ENCODE data around the gene RPS27.

DNA sequence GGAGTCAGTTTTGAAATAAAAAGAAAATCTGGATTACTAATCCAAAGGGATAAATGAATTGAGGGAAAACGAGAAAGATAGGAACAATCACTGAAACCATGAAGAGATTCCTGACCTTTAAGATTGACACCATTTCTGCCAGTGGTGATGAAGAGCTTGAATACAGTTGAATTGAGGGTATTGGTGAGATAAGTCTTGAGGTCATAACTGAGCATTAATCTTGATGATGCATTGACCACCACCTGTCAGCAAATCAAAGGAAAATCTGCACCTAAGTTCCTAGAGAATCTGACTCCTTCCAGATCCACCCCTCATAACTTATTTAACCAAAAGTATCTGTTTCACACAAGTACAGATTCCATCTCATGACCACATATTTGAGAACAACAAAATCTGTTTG is 21.6 kb downstream of the RPS27 start:
- TF ChIP-seq ZNF274 (IDR thresholded peaks at IDR 0.05; ENCODE audit: low read depth, low read length), result no peak
- TF ChIP-seq YY1 (IDR thresholded peaks at IDR 0.05; ENCODE audit: insufficient read depth, insufficient read length), result no peak
- no peak for TF ChIP-seq SUZ12 (IDR thresholded peaks at IDR 0.05; ENCODE audit: extremely low read depth, insufficient read depth, insufficient read length)

Data from NT2/D1 (cell line).